Astrocyte of the hippocampus (primary cell): ENCODE results near the gene MAN1C1.
"Not testable (repeated sequence)": the region's sequence is repeated elsewhere in the genome, so short reads cannot be mapped to it uniquely, and the experiment has no call there.

Experiments used
- DNase-seq: peaks from one replicate; pipeline ENCODE4 v3.0.0; 2011; ENCODE audit warnings: low read depth, low spot score

The MAN1C1 gene

DNA sequence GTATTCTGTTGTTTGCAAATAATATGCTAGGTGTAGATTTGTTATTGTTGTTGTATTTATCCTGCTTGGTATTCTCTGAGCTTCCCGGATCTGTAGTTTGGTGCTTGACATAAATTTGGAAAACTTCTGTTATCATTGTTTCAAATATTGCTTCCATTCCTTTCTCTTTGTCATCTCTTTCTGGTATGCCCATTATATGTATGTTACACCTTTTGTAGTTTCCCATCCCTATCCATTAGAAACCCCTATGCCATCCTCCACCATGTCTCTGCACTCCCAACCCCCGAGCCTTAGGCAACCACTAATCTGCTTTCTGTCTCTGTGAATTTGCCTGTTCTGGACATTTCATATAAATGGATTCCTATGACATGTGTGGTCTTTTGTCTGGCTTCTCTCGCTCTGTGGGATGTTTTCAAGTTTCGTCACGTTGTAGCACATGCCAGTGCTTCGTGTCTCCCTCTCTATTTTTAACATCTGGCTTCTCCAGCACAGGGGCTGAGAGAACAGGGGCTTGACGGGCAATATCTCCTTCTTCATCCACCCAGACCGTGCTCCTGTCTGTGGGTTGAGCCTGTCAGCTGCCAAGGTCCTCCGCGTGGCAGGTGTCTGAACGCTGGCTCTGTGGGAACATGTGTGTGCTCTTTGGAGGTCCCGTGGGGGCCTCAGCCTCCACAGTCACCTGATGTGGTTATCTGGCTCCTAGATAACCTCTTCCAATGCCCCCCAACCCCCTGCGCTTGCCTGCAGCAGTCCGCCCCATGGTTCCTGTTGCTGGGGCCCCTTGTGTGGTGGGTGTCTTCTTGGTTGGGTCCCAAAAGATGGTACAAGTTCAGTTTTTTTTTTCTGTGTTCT, 32.8 kb upstream of the MAN1C1 start:
- no peak for DNase-seq

DNA sequence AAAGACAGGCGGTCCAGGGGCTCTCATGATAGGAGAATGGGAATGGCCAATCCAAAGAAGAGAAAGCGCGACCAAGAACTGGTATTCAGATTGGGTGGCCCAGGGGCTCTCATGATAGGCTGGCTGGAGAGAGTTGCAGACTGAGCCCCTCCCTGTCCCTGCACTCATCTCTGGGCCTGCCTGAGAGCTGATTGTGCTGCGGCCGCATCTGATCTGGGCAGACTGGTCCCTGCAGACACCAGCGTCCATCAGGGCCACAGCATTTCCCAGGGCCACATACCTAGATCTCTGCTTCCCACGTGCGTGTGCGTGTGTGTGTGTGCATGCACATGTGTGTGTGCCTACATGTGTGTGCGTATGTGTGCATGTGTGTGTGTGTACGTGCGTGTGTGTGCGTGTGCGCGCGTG, 30.4 kb upstream of the MAN1C1 start:
- no peak for DNase-seq

DNA sequence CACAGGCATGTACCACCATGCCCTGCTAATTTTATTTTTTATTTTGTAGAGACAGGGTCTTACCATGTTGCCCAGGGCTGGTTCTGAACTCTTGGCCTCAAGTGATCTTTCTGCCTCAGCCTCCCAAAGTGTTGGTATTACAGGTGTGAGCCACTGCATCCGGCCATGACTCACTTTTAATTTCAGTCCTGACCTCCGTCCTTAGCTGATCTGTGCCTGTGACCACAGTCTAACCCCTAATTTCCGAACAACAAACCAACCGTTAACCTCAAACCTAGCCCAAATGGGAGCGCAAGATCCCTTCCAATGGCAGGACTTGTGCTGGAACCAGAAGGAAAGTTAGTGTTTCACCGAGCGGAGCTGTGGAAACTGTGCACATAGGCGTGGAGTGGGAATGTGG, 29.3 kb upstream of the MAN1C1 start:
- DNase-seq, result no peak

DNA sequence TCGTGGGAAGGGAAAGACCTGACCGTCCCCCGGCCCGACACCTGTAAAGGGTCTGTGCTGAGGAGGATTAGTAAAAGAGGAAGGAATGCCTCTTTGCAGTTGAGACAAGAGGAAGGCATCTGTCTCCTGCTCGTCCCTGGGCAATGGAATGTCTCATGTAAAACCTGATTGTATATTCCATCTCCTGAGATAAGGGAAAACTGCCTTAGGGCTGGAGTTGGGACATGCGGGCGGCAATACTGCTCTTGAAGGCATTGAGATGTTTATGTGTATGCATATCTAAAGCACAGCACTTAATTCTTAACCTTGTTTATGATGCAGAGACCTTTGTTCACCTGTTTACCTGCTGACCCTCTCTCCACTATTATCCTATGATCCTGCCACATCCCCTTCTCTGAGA, 28.4 kb upstream of the MAN1C1 start:
- DNase-seq, result not testable (repeated sequence)

DNA sequence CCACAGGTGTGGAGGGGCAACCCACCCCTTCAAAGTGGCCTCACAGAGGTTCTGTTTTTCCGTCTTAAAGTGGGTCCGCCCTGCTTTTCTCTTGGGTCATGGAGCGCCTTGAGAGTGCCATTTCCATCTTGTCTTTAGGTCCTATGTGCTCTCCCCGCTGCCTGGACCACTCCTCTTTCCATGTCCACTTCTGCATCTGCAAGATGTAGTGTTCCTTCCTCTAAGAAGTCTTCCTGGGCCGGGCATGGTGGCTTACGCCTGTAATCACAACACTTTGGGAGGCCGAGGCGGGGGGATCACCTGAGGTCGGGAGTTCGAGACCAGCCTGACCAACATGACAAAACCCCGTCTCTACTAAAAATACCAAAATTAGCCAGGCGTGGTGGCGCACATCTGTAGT, 27.8 kb upstream of the MAN1C1 start:
- DNase-seq, result not testable (repeated sequence)

DNA sequence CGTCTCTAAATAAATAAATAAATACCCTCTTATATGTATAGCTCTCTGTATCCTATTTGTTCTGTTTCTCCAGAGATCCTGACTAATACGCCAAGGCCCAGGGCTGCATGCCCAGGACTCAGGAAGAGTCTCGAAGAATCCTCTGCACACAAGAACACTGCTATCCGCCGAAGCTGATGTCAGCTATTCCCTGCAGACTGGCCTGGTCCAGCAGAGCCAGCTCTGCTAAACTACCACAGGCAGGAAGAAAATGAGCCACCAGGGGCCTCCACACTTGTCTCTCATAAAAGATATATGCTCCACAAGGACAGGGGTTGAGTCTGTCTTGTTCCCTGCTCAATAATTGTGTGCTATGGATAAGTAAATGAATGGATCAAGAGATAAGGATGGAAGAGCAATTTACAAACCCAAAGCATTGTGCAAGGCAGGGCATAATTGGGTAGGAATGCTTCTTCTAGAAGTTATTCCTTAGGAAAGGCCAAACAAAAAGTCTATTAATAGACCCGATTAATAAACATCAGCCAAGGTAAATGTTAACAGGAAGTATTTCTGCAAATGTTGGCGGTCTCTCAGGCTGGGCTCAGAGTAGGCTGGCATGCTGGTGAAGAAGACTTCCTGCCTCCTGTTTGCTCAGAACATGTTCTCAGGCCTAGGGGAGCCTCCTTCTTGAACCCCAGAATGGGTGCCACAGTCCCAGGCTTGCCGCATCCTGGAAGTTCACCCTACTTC, 26.3 kb upstream of the MAN1C1 start:
- no peak for DNase-seq

DNA sequence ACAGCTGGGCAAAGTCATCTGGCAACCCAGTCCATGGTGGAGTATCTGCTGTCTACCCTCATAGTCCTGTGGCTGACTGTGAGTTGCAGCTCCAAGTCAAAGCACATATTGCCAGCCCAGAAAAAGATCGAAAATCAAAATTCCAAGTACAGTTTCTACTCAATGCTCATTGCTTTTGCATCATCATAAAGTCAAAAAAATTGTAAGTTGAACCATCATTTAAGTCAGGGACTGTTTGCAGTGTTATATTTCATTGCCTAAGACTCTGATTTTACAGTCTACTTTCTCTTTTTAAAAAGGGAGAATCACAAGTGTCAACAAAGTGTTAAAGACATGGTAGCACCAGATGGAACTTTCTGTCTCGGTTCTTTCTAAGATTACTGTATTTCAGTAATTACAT, 22.7 kb upstream of the MAN1C1 start:
- no peak for DNase-seq

DNA sequence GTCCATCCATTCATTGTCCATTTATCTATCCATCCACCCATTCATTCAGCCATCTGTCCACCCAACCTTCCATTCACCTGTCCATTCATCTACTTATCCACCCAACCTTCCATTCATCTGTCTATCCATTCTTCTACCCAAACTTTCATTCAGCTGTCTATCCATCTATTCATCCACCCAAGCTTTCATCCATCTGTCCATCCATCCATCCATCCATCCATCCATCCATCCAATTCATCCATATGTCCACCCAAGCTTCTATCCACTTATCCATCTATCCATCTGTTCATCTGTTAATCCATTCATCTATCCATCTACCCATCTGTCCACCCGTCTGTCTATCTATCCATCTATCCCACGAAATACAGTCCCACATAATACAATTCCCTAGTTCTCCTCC, 21.6 kb upstream of the MAN1C1 start:
- DNase-seq, result no peak

DNA sequence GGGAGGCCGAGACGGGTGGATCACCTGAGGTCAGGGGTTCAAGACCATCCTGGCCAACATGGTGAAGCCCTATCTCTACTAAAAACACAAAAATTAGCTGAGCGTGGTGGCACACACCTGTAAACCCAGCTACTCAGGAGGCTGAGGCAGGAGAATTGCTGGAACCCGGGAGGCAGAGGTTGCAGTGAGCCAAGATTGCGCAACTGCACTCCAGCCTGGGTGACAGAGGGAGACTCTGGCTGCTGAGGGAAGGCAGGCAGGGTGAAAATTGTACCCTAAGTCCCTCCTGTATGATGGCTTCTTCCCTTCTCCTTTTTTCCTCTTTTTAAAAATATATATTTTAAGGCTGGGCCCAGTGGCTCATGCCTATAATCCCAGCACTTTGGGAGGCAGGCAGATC, 19.9 kb upstream of the MAN1C1 start:
- not testable (repeated sequence) for DNase-seq

DNA sequence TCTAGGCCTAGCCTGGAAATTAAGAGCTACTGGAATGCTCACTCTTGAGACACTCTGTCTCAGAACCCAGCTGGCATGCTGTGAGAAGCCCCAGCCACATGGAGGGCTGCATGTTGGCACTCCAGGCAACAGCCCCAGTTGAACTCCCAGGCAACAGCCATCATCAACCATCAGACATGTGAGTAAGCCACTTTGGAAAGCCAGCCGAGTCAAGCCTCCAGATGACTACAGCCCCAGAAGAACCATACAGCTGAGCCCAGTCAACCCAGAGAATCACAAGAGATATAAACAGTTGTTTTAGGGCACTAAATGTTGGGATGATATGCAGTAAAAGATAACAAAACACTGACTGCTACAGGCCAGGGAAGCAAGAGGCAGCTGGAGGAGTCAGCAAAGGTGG, 17.7 kb upstream of the MAN1C1 start:
- DNase-seq, result no peak

DNA sequence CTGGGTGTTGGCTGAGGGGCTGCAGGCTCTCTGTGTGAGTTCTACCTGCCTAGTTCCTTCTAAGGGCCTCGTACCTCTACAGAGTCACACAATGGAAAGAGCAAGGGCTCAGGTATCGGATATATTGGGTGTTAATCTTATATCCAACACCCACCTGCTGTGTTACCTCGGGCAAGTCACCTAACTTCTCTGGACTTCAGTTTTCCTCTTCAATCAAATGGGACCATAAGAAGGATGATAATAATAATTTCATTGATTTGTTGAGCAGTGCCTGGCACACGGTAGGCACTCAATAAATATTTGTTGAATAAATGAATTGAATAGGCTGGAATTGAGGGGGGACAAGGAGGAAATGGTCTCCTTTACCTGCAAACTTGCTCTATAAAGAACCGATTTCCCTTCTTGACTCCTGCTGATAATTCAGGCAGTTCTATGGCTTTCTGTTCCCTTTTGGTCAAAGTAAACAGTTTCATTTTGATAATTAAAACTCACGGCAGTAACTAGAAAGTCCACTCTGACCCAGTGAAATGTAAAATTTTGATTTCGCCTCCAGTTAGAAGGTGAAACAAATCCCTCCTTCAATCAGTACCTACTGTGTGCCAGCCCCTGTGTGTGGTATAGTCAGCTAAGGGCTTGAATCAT, 16.5 kb upstream of the MAN1C1 start:
- DNase-seq, result no peak

DNA sequence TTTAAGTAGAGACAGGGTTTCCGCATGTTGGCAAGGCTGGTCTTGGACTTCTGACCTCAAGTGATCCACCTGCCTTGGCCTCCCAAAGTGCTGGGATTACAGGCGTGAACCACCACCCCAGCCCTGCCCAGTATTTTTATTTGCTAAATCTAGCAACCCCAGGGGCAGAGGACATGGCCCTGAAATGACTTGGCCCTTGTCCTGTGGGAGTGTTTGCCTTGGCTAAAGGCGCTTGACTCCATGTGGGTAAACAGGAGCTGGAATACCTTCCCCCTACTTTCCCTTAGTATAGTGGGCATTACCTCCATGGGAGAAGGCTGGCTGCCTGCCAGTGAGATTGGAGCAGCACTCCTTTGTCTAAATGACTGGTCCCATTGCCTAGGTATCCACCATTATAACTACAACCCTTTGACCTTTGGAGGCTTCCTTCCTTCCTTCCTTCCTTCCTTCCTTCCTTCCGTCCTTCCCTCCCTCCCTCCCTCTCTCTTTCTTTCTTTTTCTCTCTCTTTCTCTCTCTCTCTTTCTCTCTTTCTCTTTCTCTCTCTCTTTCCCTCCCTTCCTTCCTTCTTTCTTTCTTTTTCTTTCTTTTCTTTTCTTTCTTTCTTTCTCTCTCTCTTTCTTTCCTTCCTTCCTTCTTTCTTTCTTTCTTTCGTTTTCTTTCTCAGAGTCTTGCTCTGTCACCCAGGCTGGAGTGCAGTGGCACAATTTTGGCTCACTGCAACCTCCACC, 15.5 kb upstream of the MAN1C1 start:
- DNase-seq, result not testable (repeated sequence)

DNA sequence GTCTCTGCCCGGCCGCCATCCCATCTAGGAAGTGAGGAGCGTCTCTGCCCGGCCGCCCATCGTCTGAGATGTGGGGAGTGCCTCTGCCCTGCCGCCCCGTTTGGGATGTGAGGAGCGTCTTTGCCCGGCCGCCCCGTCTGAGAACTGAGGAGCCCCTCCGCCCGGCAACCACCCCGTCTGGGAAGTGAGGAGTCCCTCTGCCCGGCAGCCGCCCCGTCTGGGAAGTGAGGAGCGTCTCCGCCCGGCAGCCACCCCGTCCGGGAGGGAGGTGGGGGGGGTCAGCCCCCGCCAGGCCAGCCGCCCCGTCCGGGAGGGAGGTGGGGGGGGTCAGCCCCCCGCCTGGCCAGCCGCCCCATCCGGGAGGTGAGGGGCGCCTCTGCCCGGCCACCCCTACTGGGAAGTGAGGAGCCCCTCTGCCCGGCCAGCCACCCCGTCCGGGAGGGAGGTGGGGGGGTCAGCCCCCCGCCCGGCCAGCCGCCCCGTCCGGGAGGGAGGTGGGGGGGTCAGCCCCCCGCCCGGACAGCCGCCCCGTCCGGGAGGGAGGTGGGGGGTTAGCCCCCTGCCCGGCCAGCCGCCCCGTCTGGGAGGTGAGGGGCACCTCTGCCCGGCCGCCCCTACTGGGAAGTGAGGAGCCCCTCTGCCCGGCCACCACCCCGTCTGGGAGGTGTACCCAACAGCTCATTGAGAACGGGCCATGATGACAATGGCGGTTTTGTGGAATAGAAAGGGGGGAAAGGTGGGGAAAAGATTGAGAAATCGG, 12.6 kb upstream of the MAN1C1 start:
- not testable (repeated sequence) for DNase-seq

DNA sequence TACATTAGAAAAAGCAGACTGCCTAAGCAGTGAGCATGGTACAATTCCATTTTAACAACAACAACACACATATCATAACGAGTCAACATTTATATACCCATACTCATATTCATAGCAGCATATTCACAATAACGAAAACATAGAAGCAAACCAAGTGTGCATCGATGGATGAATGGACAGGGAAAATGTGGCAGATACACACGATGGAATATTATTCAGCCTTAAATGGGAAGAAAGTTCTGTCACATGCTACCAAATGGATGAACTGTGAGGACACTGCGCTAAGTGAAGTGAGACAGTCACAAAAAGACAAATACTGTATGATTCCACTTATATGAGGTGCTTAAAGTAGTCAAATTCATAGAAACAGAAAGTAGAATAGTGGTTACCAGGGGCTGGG, 9.5 kb upstream of the MAN1C1 start:
- no peak for DNase-seq

DNA sequence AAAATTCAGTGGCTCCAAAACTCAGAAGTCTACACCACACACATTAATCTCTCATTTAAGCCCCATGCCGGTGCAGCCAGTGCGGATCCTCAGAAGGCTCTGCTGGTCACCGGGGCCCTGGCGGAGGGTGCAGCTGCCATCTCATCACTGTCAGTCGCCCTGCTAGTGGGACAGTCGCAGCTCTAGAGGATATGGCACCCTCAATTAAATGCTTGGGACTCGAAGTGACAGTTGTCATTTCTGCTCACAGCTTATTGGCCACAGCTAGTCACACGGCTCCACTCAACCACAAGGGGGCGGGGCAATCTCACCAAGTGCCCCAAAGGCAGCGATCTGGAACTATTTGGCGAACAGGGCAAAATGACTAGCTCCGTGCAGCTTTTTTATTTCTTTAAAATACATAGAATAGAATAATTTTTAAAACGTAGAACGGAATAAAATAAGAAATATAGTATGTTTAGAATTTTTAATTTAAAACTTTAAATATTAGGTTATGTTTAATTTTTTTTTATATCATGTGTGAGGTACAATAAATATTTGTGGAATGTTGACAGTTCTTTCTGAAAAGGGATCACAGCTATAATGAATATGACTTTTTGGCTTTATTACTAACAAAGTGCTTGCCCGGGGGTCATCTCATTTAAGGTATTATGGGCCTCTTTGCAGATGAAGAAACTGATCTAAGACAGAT, 8.0 kb upstream of the MAN1C1 start:
- DNase-seq, result peak; percentile 85

DNA sequence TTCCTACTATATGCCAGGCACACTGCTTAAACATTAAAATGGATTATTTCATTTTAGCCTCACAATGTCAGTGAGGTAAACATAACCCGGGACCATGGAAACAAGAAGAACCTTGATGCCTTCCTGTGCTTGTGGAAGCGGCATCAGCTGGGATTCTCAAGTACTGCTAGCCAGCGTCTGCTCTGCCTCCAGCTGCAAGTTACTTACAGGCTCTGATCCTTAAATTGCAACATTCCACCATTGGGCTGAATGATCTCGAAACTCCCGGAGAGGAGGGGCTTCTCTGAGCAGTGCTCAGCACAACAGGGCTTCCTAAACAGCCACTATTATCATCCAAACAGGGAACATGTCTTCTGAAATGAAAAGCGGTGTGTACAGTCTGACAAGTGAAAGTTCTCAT, 6.7 kb upstream of the MAN1C1 start:
- no peak for DNase-seq

DNA sequence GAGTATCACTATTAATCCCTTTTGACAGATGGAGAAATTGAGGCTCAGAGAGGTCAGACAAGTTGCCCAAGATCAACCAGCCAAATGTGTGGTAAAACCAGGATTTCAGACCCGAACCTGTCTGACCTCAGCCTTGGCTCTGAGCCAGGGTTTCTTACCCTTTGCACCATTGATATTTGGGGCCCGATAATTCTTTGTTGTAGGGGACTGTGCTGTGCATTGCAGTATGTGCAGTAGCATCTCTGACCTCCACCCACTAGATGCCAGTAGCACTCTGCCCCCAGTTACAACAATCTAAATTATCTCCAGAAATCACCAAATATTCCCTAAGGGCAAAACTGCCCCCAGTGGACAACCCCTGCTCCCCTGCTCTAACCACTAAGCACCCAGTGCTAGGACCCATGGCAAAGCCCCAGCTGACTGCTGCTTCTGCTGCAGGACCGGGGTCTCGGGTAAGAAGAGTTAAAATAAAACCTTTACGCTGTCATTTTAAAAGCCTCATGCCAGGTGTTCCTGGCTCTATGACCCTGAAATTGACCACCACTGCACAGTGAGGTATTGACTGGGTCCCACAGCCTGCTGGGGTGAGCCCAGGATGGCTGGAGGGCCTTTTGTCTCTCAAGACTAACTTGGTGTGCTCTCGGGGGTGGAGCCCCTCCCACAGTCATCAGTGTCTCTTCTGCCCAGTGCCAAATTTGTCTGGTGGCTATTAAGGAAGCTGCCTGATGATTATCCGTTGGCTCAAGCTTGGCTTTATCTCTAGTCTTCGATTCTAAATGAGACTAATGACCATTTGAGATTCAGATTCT, 5.6 kb upstream of the MAN1C1 start:
- DNase-seq, result peak; percentile 24

DNA sequence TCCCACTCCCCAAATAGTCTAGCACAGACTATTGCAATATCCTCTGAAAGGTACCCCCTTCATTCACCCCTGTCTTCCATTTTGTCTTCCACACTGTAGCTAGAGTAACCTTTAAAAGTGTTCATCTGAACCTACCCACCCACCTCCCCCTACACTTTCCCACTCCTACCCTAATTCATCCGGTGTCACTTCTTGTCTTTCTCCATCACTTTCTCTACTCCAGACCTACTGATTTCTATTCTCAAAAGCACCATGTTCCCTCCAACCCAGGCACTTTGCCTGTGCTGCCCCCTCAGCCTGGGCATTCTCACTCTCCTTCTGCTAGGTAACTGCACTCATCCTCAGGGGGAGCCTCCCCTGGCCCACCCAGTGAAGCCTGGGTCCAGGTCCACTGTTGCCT, 4.7 kb upstream of the MAN1C1 start:
- DNase-seq, result no peak

DNA sequence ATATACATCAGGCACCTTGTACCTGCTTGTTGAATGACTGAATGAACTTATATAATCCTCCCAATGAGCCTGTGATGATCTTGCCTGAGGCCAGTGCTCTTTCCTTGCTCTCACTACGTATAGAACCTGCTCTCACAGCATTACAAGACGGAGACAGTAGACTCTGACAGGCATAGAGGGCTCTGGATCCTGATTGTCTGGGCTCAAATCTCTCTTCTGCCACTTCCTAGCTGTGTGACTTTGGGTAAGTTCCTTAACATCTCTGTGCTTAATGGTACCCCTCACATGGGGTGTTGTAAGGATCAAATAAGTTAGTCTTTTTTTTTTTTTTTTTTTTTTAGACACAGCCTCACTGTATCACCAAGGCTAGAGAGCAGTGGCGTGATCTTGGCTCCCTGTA, 4.2 kb upstream of the MAN1C1 start:
- no peak for DNase-seq

DNA sequence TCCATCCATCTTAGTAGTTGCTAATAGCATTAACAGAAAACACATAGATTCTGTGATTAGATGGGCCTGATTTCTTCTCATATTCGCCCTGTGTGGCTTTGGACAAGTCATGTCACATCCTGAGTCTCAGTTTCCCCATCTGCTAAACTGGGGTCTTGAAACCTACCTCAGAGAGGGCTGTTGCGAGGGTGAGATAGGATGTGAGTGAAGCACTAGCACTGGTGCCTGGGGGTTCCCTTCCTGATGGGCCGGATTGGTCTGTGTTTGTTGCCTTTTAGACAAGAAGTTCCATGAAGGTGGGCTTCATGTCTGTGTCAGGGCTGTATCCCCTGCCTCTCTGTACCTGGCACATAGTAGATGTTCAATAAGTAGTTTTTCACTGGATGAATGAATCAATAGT, 3.5 kb upstream of the MAN1C1 start:
- no peak for DNase-seq
